ENCODE data around the gene NUS1.

GRCh38 chr6:117642976-117643375, 32.3 kb upstream of the NUS1 start:
- TF ChIP-seq KLF16 (IDR thresholded peaks at IDR 0.05) (no peak), MEF2A (IDR thresholded peaks at IDR 0.05; ENCODE audit: control insufficient read depth, low read depth, low read length) (no peak), IFI16 (CRISPR knock-in tag; IDR thresholded peaks at IDR 0.05) (no peak), ZBED1 (IDR thresholded peaks at IDR 0.05) (no peak), U2AF2 (optimal IDR thresholded peaks at IDR 0.05; ENCODE audit: low read depth, low read length) (no peak), FOS (IDR thresholded peaks at IDR 0.05; ENCODE audit: extremely low read depth, insufficient read length) (no peak), EZH2 (IDR thresholded peaks at IDR 0.05; ENCODE audit: borderline replicate concordance, low read depth, low read length) (no peak), NFYB (IDR thresholded peaks at IDR 0.05; ENCODE audit: extremely low read depth, insufficient read length) (no peak)
- TF ChIP-seq, protein P1, sequence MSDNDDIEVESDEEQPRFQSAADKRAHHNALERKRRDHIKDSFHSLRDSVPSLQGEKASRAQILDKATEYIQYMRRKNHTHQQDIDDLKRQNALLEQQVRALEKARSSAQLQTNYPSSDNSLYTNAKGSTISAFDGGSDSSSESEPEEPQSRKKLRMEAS (CRISPR knock-in tag; IDR thresholded peaks at IDR 0.05): no peak
